ENCODE results near the gene SPARC.

GRCh38 chr5:151735646-151736045, 48.9 kb upstream of the SPARC start:
- TF ChIP-seq, protein P1, sequence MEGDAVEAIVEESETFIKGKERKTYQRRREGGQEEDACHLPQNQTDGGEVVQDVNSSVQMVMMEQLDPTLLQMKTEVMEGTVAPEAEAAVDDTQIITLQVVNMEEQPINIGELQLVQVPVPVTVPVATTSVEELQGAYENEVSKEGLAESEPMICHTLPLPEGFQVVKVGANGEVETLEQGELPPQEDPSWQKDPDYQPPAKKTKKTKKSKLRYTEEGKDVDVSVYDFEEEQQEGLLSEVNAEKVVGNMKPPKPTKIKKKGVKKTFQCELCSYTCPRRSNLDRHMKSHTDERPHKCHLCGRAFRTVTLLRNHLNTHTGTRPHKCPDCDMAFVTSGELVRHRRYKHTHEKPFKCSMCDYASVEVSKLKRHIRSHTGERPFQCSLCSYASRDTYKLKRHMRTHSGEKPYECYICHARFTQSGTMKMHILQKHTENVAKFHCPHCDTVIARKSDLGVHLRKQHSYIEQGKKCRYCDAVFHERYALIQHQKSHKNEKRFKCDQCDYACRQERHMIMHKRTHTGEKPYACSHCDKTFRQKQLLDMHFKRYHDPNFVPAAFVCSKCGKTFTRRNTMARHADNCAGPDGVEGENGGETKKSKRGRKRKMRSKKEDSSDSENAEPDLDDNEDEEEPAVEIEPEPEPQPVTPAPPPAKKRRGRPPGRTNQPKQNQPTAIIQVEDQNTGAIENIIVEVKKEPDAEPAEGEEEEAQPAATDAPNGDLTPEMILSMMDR (IDR thresholded peaks at IDR 0.05): no peak
- TF ChIP-seq POLR2A (IDR thresholded peaks at IDR 0.05): no peak
